ENCODE measurements around the gene MIDN.

Gene MIDN

DNA sequence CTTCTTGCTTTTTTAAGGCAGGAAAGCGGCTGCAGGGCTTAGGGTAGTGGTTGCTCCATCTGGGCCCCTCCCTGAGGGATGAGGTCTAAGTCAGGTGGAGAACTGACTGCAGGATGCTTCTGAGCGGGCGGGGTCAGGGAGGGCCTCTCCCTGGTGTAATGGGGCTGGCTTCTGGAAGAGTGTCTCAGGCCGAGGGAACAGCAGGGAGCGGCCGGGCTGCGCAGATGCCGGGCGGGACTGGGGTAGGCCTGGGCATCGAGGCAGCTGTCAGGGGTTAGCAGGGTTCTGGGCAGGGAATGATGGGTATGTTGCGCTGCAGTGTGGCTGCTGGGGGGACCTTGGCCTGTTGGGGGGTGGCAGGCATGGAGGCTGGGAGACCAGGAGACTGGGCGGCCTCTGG is 29.7 kb downstream of the MIDN start:
- no peaks in the 10 kb centered on the region for H3K27me3 ChIP-seq (ENCODE audit: insufficient read depth, low read length)
- H3K9me3 ChIP-seq (ENCODE audit: insufficient read depth, low read depth, low read length): no peaks in the 10 kb centered on the region
- H3K36me3 ChIP-seq (ENCODE audit: insufficient read depth, low read length): peaks cover 38% of the 10 kb centered on the region
- H3K4me3 ChIP-seq (ENCODE audit: low read length): no peak overlapping the region
- no peak overlapping the region for H3K9ac ChIP-seq (ENCODE audit: low read depth, low read length)
- WGBS: 92% methylated on average over 12 of the region's 12 CpGs
- H3K27ac ChIP-seq (ENCODE audit: low read depth, low read length): no peak overlapping the region
- H3K4me1 ChIP-seq (ENCODE audit: insufficient read depth, low read length): peaks cover 6% of the 10 kb centered on the region

DNA sequence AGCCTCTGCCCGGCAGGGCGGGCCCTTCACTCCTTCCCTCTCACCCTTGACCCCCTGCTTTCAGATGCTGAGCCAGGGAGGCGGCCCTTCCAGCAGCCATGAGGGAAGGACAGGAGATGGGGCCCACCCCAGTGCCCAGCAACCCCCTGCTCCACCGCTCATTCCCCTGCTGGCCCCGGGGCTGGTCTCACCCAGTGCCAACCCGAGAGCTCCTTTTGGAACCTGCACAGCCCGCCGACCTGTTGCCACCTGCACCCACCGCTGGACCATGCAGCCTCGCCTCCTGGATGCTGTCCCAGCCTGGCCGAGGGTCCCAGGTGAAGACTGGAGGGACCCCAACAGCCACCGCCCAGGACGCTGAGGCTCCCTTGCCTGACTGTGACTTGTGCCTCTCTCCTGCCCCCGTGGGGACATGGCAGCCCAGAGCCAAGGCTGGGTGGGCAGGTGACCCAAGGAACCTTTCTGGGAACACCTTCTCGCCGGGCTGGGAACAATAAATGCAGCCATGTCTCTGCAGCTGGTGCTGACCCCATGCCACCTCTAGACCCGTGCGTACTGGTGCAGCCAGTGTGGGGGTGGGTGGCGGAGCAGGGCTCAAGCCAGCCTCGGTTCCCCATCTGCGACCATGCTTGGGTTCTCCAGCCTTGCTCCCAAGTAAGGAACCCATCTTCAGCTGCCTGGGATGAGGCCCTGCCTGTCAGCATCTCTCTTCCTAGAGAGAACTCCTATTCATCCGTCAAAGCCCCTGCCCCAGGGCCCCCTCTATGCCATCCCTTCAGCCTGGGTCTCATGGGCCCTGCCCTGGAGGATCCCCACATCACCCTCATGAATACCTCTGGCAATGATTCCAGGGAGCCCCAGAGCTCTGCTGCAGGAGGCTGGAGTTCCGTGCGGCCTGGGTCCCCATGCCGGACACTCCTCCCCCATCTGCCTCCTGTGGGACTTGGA is 30.6 kb downstream of the MIDN start:
- H3K27me3 ChIP-seq (ENCODE audit: insufficient read depth, low read length): peaks cover under 1% of the 10 kb centered on the region; the same call in 1 of the 2 replicates
- peaks cover 3% of the 10 kb centered on the region; the same call in 1 of the 2 replicates for H3K4me1 ChIP-seq (ENCODE audit: insufficient read depth, low read length)
- H3K9me3 ChIP-seq (ENCODE audit: insufficient read depth, low read depth, low read length): no peaks in the 10 kb centered on the region
- peaks cover 29% of the 10 kb centered on the region for H3K36me3 ChIP-seq (ENCODE audit: insufficient read depth, low read length)
- no peak overlapping the region for H3K9ac ChIP-seq (ENCODE audit: low read depth, low read length)
- WGBS: 94% methylated on average over 25 of the region's 25 CpGs
- H3K4me3 ChIP-seq (ENCODE audit: low read length): no peak overlapping the region
- no peak overlapping the region for H3K27ac ChIP-seq (ENCODE audit: low read depth, low read length)

DNA sequence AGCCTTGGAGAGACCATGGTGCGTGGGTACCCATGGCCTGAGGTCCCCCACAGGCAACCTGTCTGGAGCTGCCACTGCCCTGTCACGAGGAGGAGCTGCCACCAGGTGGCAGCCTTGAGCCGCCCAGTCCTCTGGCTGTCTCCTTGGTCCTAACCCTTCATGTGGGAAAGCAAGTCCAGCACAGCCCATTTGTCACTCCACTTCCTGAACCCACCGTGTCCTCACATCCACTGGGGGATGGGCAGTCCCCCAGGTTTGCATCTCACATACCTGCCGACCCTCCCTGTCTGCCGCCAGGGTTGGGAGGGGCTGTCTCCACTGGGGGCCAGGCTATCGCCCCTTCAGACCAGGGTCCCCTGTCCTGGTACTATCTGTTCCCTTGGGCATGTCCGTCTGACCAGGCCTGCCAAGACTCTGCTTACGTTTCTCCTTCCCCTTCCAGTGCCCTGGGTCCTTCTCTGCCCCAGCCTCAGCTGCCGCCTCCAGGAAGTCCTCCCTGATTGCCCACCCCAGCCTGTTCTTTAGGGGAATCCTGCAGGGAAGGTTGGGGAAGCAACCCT is 31.5 kb downstream of the MIDN start:
- H3K9me3 ChIP-seq (ENCODE audit: insufficient read depth, low read depth, low read length): no peaks in the 10 kb centered on the region
- H3K4me3 ChIP-seq (ENCODE audit: low read length): no peak overlapping the region
- no peak overlapping the region for H3K27ac ChIP-seq (ENCODE audit: low read depth, low read length)
- peaks cover 9% of the 10 kb centered on the region for H3K27me3 ChIP-seq (ENCODE audit: insufficient read depth, low read length)
- H3K36me3 ChIP-seq (ENCODE audit: insufficient read depth, low read length): peaks cover 20% of the 10 kb centered on the region; the same call in 1 of the 2 replicates
- no peak overlapping the region for H3K9ac ChIP-seq (ENCODE audit: low read depth, low read length)
- H3K4me1 ChIP-seq (ENCODE audit: insufficient read depth, low read length): peaks cover 3% of the 10 kb centered on the region; the same call in 1 of the 2 replicates
- WGBS: 49% methylated on average over 10 of the region's 10 CpGs

- no peak overlapping the region for H3K9ac ChIP-seq (ENCODE audit: low read depth, low read length)
- no peaks in the 10 kb centered on the region for H3K9me3 ChIP-seq (ENCODE audit: insufficient read depth, low read depth, low read length)
- H3K4me1 ChIP-seq (ENCODE audit: insufficient read depth, low read length): peaks cover 3% of the 10 kb centered on the region; the same call in 1 of the 2 replicates
- H3K27me3 ChIP-seq (ENCODE audit: insufficient read depth, low read length): peaks cover 16% of the 10 kb centered on the region
- H3K4me3 ChIP-seq (ENCODE audit: low read length): no peak overlapping the region
- WGBS: 94% methylated on average over 53 of the region's 53 CpGs
- peaks cover 17% of the 10 kb centered on the region; the same call in 1 of the 2 replicates for H3K36me3 ChIP-seq (ENCODE audit: insufficient read depth, low read length)
- H3K27ac ChIP-seq (ENCODE audit: low read depth, low read length): no peak overlapping the region
These were observed 32.5 kb downstream of the MIDN start for GRCh38 chr19:1280636-1281568.

GRCh38 chr19:1281569-1282287 is 33.3 kb downstream of the MIDN start:
- H3K27ac ChIP-seq (ENCODE audit: low read depth, low read length): no peak overlapping the region
- H3K9me3 ChIP-seq (ENCODE audit: insufficient read depth, low read depth, low read length): no peaks in the 10 kb centered on the region
- no peaks in the 10 kb centered on the region for H3K4me1 ChIP-seq (ENCODE audit: insufficient read depth, low read length)
- no peak overlapping the region for H3K9ac ChIP-seq (ENCODE audit: low read depth, low read length)
- 82% methylated on average over 15 of the region's 15 CpGs for WGBS
- H3K36me3 ChIP-seq (ENCODE audit: insufficient read depth, low read length): peaks cover 17% of the 10 kb centered on the region; the same call in 1 of the 2 replicates
- H3K4me3 ChIP-seq (ENCODE audit: low read length): no peak overlapping the region
- H3K27me3 ChIP-seq (ENCODE audit: insufficient read depth, low read length): peaks cover 20% of the 10 kb centered on the region

GRCh38 chr19:1282588-1283206 is 34.3 kb downstream of the MIDN start:
- peaks cover 10% of the 10 kb centered on the region; the same call in 1 of the 2 replicates for H3K36me3 ChIP-seq (ENCODE audit: insufficient read depth, low read length)
- H3K9ac ChIP-seq (ENCODE audit: low read depth, low read length): no peak overlapping the region
- no peak overlapping the region for H3K27ac ChIP-seq (ENCODE audit: low read depth, low read length)
- H3K4me1 ChIP-seq (ENCODE audit: insufficient read depth, low read length): no peaks in the 10 kb centered on the region
- H3K27me3 ChIP-seq (ENCODE audit: insufficient read depth, low read length): peaks cover 22% of the 10 kb centered on the region
- H3K9me3 ChIP-seq (ENCODE audit: insufficient read depth, low read depth, low read length): no peaks in the 10 kb centered on the region
- no peak overlapping the region for H3K4me3 ChIP-seq (ENCODE audit: low read length)
- 83% methylated on average over 18 of the region's 18 CpGs for WGBS

- Histone ChIP-seq H3K4me3 (ENCODE audit: low read length) (no peak overlapping the region), H3K9ac (ENCODE audit: low read depth, low read length) (no peak overlapping the region), H3K9me3 (ENCODE audit: insufficient read depth, low read depth, low read length) (no peaks in the 10 kb centered on the region), H3K36me3 (ENCODE audit: insufficient read depth, low read length) (peaks cover 10% of the 10 kb centered on the region; the same call in 1 of the 2 replicates), H3K27me3 (ENCODE audit: insufficient read depth, low read length) (peaks cover 22% of the 10 kb centered on the region), H3K4me1 (ENCODE audit: insufficient read depth, low read length) (no peaks in the 10 kb centered on the region), H3K27ac (ENCODE audit: low read depth, low read length) (no peak overlapping the region)
- WGBS: 76% methylated on average over 29 of the region's 29 CpGs
These were observed 35.0 kb downstream of the MIDN start for GRCh38 chr19:1283207-1283916.

- Histone ChIP-seq H3K36me3 (ENCODE audit: insufficient read depth, low read length) (peaks cover 7% of the 10 kb centered on the region; the same call in 1 of the 2 replicates), H3K27me3 (ENCODE audit: insufficient read depth, low read length) (peaks cover 22% of the 10 kb centered on the region), H3K9me3 (ENCODE audit: insufficient read depth, low read depth, low read length) (no peaks in the 10 kb centered on the region), H3K4me3 (ENCODE audit: low read length) (no peak overlapping the region), H3K9ac (ENCODE audit: low read depth, low read length) (no peak overlapping the region), H3K27ac (ENCODE audit: low read depth, low read length) (no peak overlapping the region), H3K4me1 (ENCODE audit: insufficient read depth, low read length) (no peaks in the 10 kb centered on the region)
- 83% methylated on average over 12 of the region's 12 CpGs for WGBS
These were observed 35.5 kb downstream of the MIDN start for GRCh38 chr19:1283917-1284292.

- Histone ChIP-seq H3K4me1 (ENCODE audit: insufficient read depth, low read length) (no peaks in the 10 kb centered on the region), H3K9ac (ENCODE audit: low read depth, low read length) (0 out of 2 replicates have a peak overlapping the region, but pooled peaks have one; percentile 17), H3K9me3 (ENCODE audit: insufficient read depth, low read depth, low read length) (no peaks in the 10 kb centered on the region), H3K4me3 (ENCODE audit: low read length) (no peak overlapping the region), H3K27ac (ENCODE audit: low read depth, low read length) (no peak overlapping the region), H3K27me3 (ENCODE audit: insufficient read depth, low read length) (peaks cover 22% of the 10 kb centered on the region), H3K36me3 (ENCODE audit: insufficient read depth, low read length) (peaks cover 2% of the 10 kb centered on the region; the same call in 1 of the 2 replicates)
- WGBS: 81% methylated on average over 20 of the region's 20 CpGs
These were observed 36.1 kb downstream of the MIDN start for GRCh38 chr19:1284293-1284978.
